Endothelial cell of umbilical vein (primary cell): ENCODE data around the gene MARS1. TPM values are rescaled to one million over a fixed set of nuclear protein-coding genes. Genes with fewer than 3 reads are reported as not detected.
"Not testable (repeated sequence)": the region's sequence is repeated elsewhere in the genome, so short reads cannot be mapped to it uniquely, and the experiment has no call there.

Experiments
- BruUV-seq: library from RNA; stranded (reverse); fragments of 400-500 nt; replicated peaks from 2 replicates; lab custom pipeline; 2021; lab: Mats Ljungman, UMichigan
- CTCF ChIA-PET: fragments of 300-600, 350-600 bp; sonication (Branson Sonifier 250); formaldehyde crosslinking; loops from one replicate; lab custom pipeline; 2021; ENCODE audit warnings: antibody characterized with exemption, inconsistent platforms; lab: Charles Lee
- POLR2A ChIA-PET: fragments of 300-600, 350-600 bp; sonication (Branson Sonifier 250); formaldehyde crosslinking; loops from one replicate; lab custom pipeline; 2021; ENCODE audit warnings: antibody characterized with exemption, inconsistent platforms; lab: Charles Lee
- DNase-seq: peaks from one replicate; pipeline ENCODE4 v3.0.0-alpha.2; 2011; ENCODE audit warnings: low read depth, low spot score
- FAIRE-seq: peaks from 2 replicates; lab custom pipeline; 2011; peaks lifted over from hg19 to GRCh38; lab: Jason Lieb, UNC
- H2AFZ ChIP-seq: 2 replicates; pipeline ENCODE4 v1.6.0; 2012; ENCODE audit warnings: low read depth, low read length, control low read depth, inconsistent platforms
- H3K27ac ChIP-seq: 2 replicates; pipeline ENCODE4 v1.5.1; 2011; ENCODE audit warnings: low read depth, mild to moderate bottlenecking, control low read depth, low read length, moderate library complexity; ENCODE audit not compliant: insufficient read depth
- H3K27me3 ChIP-seq, 2 experiments: 2 replicates each; pipeline versions ENCODE4 v1.6.0 to v1.6.1; 2011; ENCODE audit warnings: low read length in 2 of 2, mixed read lengths in 1 of 2; ENCODE audit not compliant: control insufficient read depth in 2 of 2, insufficient read depth in 2 of 2
- H3K36me3 ChIP-seq, 2 experiments: 2 replicates in 1 of 2; 3 replicates in 1 of 2; pipeline ENCODE4 v1.5.1; 2011; ENCODE audit warnings: low read length in 2 of 2, mild to moderate bottlenecking in 1 of 2, moderate library complexity in 1 of 2; ENCODE audit not compliant: control insufficient read depth in 2 of 2, insufficient read depth in 2 of 2; ENCODE audit errors: extremely low read depth in 1 of 2
- H3K4me1 ChIP-seq: 3 replicates; pipeline ENCODE4 v1.5.1; 2011; ENCODE audit warnings: mild to moderate bottlenecking, low read length; ENCODE audit not compliant: control insufficient read depth, insufficient read depth; ENCODE audit errors: extremely low read depth
- H3K4me2 ChIP-seq: 2 replicates; pipeline ENCODE4 v1.6.1; 2011; ENCODE audit warnings: low read length, control low read depth, mixed read lengths; ENCODE audit not compliant: insufficient read depth
- H3K4me3 ChIP-seq, 3 experiments: fragments of 200-600 bp in 1 of 3; sonication (generic), shearing (Covaris generic) in 1 of 3; replicated peaks in 1 of 3; 2 replicates each; pipeline ENCODE4 v1.5.1; 2011 to 2016; ENCODE audit warnings: control low read depth in 3 of 3, low read length in 3 of 3, mild to moderate bottlenecking in 2 of 3, inconsistent platforms in 1 of 3, low read depth in 1 of 3, moderate library complexity in 1 of 3; ENCODE audit not compliant: insufficient read depth in 1 of 3
- H3K79me2 ChIP-seq: 2 replicates; pipeline ENCODE4 v1.6.0; 2012; ENCODE audit warnings: low read length, inconsistent platforms; ENCODE audit not compliant: control insufficient read depth, insufficient read depth
- H3K9ac ChIP-seq: replicated peaks from 2 replicates; pipeline ENCODE3; 2011; ENCODE audit warnings: low read length, control low read depth; ENCODE audit not compliant: insufficient read depth; ENCODE audit errors: extremely low read depth
- H3K9me1 ChIP-seq: replicated peaks from 3 replicates; pipeline ENCODE4 v1.6.0; 2011; ENCODE audit warnings: mild to moderate bottlenecking, low read length; ENCODE audit not compliant: control insufficient read depth, insufficient read depth; ENCODE audit errors: extremely low read depth
- H3K9me3 ChIP-seq: replicated peaks from 2 replicates; pipeline ENCODE4 v1.5.1; 2012; ENCODE audit warnings: low read length, inconsistent platforms; ENCODE audit not compliant: control insufficient read depth, insufficient read depth
- H4K20me1 ChIP-seq: replicated peaks from 2 replicates; pipeline ENCODE3; 2011; ENCODE audit warnings: mild to moderate bottlenecking, low read length; ENCODE audit not compliant: control insufficient read depth, insufficient read depth; ENCODE audit errors: extremely low read depth
- FOS ChIP-seq: IDR thresholded peaks from 2 replicates; pipeline ENCODE4 v1.6.1; 2011; ENCODE audit warnings: mild to moderate bottlenecking, low read length, moderate library complexity, borderline replicate concordance; ENCODE audit not compliant: insufficient read depth
- GATA2 ChIP-seq: IDR thresholded peaks from 2 replicates; pipeline ENCODE4 v1.7.0; 2011; ENCODE audit warnings: low read depth, mild to moderate bottlenecking, moderate library complexity, mixed read lengths, low read length; ENCODE audit not compliant: insufficient read length, insufficient read depth
- JUN ChIP-seq: IDR thresholded peaks from 2 replicates; pipeline ENCODE4 v1.6.1; 2011; ENCODE audit warnings: borderline replicate concordance, low read depth; ENCODE audit not compliant: insufficient read length, insufficient read depth
- MYC ChIP-seq: IDR thresholded peaks from one replicate; pipeline ENCODE4 v1.6.1; 2011; ENCODE audit warnings: mild to moderate bottlenecking, low read depth, low read length
- POLR2AphosphoS5 ChIP-seq: IDR thresholded peaks from 2 replicates; pipeline ENCODE4 v1.6.1; 2012; ENCODE audit warnings: low read depth, mild to moderate bottlenecking, control low read depth, low read length, moderate library complexity; ENCODE audit not compliant: insufficient read depth
- dilution Hi-C: fragments of 300-500 bp; cut with MboI; formaldehyde crosslinking; loops from one replicate; pipeline ENCODE4 v1.15.0; 2019; ENCODE audit warnings: low sequenced_read_pairs; ENCODE audit not compliant: extremely low pct_ligation_motif_present
- intact Hi-C: fragments of 100-400 bp; cut with micrococcal nuclease; formaldehyde crosslinking; loops from one replicate; pipeline ENCODE4 v1.10.0; 2022
- polyA plus RNA-seq, 4 experiments: library from polyadenylated mRNA; depleted of rRNA in 3 of 4; stranded (reverse) in 3 of 4; unstranded in 1 of 4; fragments of >200 nt; gene quantifications; 2 replicates each; pipeline versions ENCODE4 v1.2.1 to v1.2.3, GENCODE V29; 2011 to 2012; ENCODE audit warnings: missing spikeins in 1 of 4
- total RNA-seq: library from RNA; stranded (reverse); gene quantifications from 2 replicates; pipeline ENCODE4 v1.2.3, GENCODE V29; 2021
- TF ChIP-seq, protein P1 (sequence below): IDR thresholded peaks from 2 replicates; pipeline ENCODE4 v1.6.1; 2011; ENCODE audit not compliant: insufficient read depth, insufficient read length
- TF ChIP-seq, protein P2 (sequence below), 2 donors: IDR thresholded peaks; 1 replicate in 1 of 2; 2 replicates in 1 of 2; pipeline ENCODE4 v1.5.1; 2011; ENCODE audit warnings: low read length in 2 of 2, mild to moderate bottlenecking in 2 of 2, moderate library complexity in 2 of 2, control low read depth in 1 of 2, inconsistent platforms in 1 of 2, low read depth in 1 of 2; ENCODE audit not compliant: insufficient read depth in 1 of 2; ENCODE audit errors: extremely low read depth in 1 of 2

The MARS1 gene
- total and polyA plus RNA-seq, 2 donors (not counting 3 experiments of a cell fraction or from before 2014, with no cell fraction given), result 118 to 212 TPM

DNA sequence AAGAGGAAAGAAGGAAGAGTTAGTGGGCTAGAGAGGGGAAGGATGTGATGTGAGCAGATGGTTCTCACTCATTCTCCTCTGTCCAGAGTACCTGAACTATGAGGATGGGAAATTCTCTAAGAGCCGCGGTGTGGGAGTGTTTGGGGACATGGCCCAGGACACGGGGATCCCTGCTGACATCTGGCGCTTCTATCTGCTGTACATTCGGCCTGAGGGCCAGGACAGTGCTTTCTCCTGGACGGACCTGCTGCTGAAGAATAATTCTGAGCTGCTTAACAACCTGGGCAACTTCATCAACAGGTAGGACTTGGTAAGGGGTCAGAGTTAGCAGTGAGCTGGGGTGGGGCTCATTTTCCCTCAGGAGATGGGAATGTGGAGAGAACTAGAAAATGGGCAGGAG lies 24.8 kb downstream of the MARS1 start:
- no peak for DNase-seq
- TF ChIP-seq, protein P1, sequence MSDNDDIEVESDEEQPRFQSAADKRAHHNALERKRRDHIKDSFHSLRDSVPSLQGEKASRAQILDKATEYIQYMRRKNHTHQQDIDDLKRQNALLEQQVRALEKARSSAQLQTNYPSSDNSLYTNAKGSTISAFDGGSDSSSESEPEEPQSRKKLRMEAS, result no peak
- TF ChIP-seq JUN (no peak), FOS (no peak), MYC (no peak)
- Histone ChIP-seq H3K9ac (no peak overlapping the region), H2AFZ (no peak overlapping the region), H3K27ac (no peak overlapping the region), H3K79me2 (no peaks in the 10 kb centered on the region), H3K27me3 (no peaks in the 10 kb centered on the region), H3K36me3 (peaks cover 38 to 49% of the 10 kb centered on the region in 2 experiments), H3K4me1 (peaks cover 11% of the 10 kb centered on the region), H3K4me3 (no peak overlapping the region), H4K20me1 (no peaks in the 10 kb centered on the region), H3K9me1 (no peaks in the 10 kb centered on the region), H3K4me2 (no peak overlapping the region), H3K9me3 (no peaks in the 10 kb centered on the region)
- dilution Hi-C loops (no loop called here), intact Hi-C loops (no loop called here)
- POLR2A ChIA-PET, result interaction anchor here (0.6 kb wide), 1 partner anchor 10 kb away, joined by 8 read pairs; no protein-coding TSS in a partner anchor
- no peak for FAIRE-seq
- CTCF ChIA-PET, result no interaction called here
- no TSS peak for BruUV-seq

DNA sequence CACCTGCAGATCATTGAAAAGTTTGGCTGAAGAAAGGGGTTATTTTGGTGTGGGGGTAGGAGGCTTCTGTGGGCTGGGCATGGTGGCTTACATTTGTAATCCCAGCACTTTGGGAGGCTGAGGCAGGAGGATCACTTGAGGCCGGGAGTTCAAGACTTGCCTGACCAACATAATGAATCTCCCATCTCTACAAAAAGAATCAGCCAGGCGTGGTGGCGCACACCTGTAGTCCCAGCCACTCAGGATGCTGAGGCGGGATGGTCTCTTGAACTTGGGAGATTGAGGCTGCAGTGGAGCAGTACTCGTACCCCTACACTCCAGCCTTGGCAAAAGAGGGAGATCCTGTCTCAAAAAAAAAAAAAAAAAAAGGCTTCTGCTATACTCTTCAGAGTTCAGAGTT lies 25.4 kb downstream of the MARS1 start:
- Histone ChIP-seq H4K20me1 (no peaks in the 10 kb centered on the region), H3K27ac (no peak overlapping the region), H3K79me2 (peaks cover 4% of the 10 kb centered on the region), H2AFZ (no peak overlapping the region), H3K27me3 (no peaks in the 10 kb centered on the region), H3K4me1 (peaks cover 14% of the 10 kb centered on the region), H3K9ac (no peak overlapping the region), H3K4me2 (no peak overlapping the region), H3K36me3 (peaks cover 38 to 49% of the 10 kb centered on the region in 2 experiments), H3K9me3 (no peaks in the 10 kb centered on the region), H3K9me1 (no peaks in the 10 kb centered on the region), H3K4me3 (no peak overlapping the region)
- DNase-seq (no peak), FAIRE-seq (no peak)
- intact Hi-C loops, result no loop called here
- TF ChIP-seq, protein P1, result no peak
- no peak for TF ChIP-seq GATA2
- no peak for TF ChIP-seq POLR2AphosphoS5
- TF ChIP-seq FOS, result no peak
- no peak for TF ChIP-seq MYC
- TF ChIP-seq, protein P2, sequence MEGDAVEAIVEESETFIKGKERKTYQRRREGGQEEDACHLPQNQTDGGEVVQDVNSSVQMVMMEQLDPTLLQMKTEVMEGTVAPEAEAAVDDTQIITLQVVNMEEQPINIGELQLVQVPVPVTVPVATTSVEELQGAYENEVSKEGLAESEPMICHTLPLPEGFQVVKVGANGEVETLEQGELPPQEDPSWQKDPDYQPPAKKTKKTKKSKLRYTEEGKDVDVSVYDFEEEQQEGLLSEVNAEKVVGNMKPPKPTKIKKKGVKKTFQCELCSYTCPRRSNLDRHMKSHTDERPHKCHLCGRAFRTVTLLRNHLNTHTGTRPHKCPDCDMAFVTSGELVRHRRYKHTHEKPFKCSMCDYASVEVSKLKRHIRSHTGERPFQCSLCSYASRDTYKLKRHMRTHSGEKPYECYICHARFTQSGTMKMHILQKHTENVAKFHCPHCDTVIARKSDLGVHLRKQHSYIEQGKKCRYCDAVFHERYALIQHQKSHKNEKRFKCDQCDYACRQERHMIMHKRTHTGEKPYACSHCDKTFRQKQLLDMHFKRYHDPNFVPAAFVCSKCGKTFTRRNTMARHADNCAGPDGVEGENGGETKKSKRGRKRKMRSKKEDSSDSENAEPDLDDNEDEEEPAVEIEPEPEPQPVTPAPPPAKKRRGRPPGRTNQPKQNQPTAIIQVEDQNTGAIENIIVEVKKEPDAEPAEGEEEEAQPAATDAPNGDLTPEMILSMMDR (IDR thresholded peaks at IDR 0.05; ENCODE audit: extremely low read depth in 1 of 2, insufficient read depth in 1 of 2, low read depth in 1 of 2, low read length in 2 of 2), result no peak
- no TSS peak for BruUV-seq
- POLR2A ChIA-PET, result no interaction called here
- dilution Hi-C loops, result no loop called here
- CTCF ChIA-PET, result interaction anchor here (1.5 kb wide), 1 partner anchor 10 kb away, joined by 4 read pairs; no protein-coding TSS in a partner anchor

DNA sequence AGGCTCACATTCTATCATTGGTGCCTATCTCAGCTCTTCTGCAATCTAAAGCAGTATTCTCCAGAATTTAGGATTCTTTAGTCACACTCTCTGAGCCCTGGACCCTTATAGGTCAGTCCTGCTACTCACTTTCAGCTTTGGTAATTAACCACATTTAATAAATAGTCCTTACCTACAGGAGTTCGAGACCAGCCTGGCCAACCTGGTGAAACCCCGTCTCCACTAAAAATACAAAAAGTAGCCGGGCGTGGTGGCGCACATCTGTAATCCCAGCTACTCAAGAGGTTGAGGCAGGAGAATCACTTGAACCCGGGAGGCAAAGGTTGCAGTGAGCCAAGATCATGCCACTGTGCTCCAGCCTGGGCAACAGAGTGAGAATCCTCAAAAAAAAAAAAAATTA lies 25.8 kb downstream of the MARS1 start:
- H3K79me2 ChIP-seq, dilution Hi-C loops, H3K4me2 ChIP-seq, H3K9me1 ChIP-seq, H3K27ac ChIP-seq, H3K27me3 ChIP-seq, H3K4me3 ChIP-seq, H4K20me1 ChIP-seq, BruUV-seq, intact Hi-C loops, DNase-seq, FAIRE-seq, H3K9ac ChIP-seq, H3K9me3 ChIP-seq, H2AFZ ChIP-seq, POLR2A ChIA-PET: not testable (repeated sequence)
- CTCF ChIA-PET, result interaction anchor here (1.5 kb wide), 1 partner anchor 10 kb away, joined by 4 read pairs; no protein-coding TSS in a partner anchor
- peaks cover 38 to 49% of the 10 kb centered on the region in 2 experiments for H3K36me3 ChIP-seq
- peaks cover 16% of the 10 kb centered on the region for H3K4me1 ChIP-seq
